Pancreas (tissue), 10 donors: Measurements from ENCODE around the gene SLC5A6. TPM values are rescaled to one million over a fixed set of nuclear protein-coding genes. Genes with fewer than 3 reads are reported as not detected.

Experiments used
- ATAC-seq, 4 donors: fragments of 200-7000 bp; cut with Tn5 transposase; one replicate each; pipeline versions ENCODE4 v1.8.0 to v1.9.1; 2020; ENCODE audit warnings: mild to moderate bottlenecking in 4 of 4, moderate library complexity in 4 of 4
- DNase-seq, 6 donors: peaks; one replicate each; pipeline ENCODE4 v3.0.0-alpha.2; 2020
- FAIRE-seq: peaks from 2 replicates; lab custom pipeline; 2012; peaks lifted over from hg19 to GRCh38; lab: Jason Lieb, UNC
- H3K27ac ChIP-seq, 4 donors: fragments of 200-600 bp; sonication (generic); 1 replicate in 3 of 4; 2 replicates in 1 of 4; pipeline versions ENCODE4 v1.5.0 to v1.8.0; 2020
- H3K27me3 ChIP-seq, 4 donors: fragments of 200-600 bp; one replicate each; pipeline ENCODE4 v1.8.0; 2021
- H3K36me3 ChIP-seq, 3 donors: fragments of 200-600 bp; sonication (generic) in 1 of 3; one replicate each; pipeline versions ENCODE4 v1.5.0 to v1.8.0; 2020 to 2021
- H3K4me1 ChIP-seq, 3 donors: fragments of 200-600 bp; one replicate each; pipeline ENCODE4 v1.8.0; 2021
- H3K4me3 ChIP-seq, 4 donors: fragments of 200-600 bp; sonication (generic) in 2 of 4; one replicate each; pipeline versions ENCODE4 v1.5.0 to v1.8.0; 2020 to 2021
- H3K9me3 ChIP-seq, 4 donors: fragments of 200-600 bp; one replicate each; pipeline ENCODE4 v1.8.0; 2021
- CTCF ChIP-seq, 4 donors: fragments of 200-600 bp; sonication (generic) in 3 of 4; IDR thresholded peaks; one replicate each; pipeline versions ENCODE4 v1.5.0 to v1.8.0; 2021; ENCODE audit warnings: antibody characterized with exemption in 4 of 4
- WGBS, 2 donors: extraction: QIAGEN DNeasy Blood & Tissue Kit; methylation state at CpG; one replicate each; pipeline ENCODE4 v1.1.7; 2013; 5-methylcytosine and 5-hydroxymethylcytosine counted together
- intact Hi-C, 3 donors: fragments of 100-400 bp; cut with DNase I; formaldehyde crosslinking; loops; one replicate each; pipeline versions ENCODE4 v1.11.1 to v1.14.2; 2022
- polyA plus RNA-seq, 2 donors: library from polyadenylated mRNA; stranded (reverse); fragments of 200-250 nt; gene quantifications; one replicate each; pipeline ENCODE4 v1.2.3, GENCODE V29; 2013
- total RNA-seq, 6 donors: library from RNA; stranded (reverse); fragmentation: NEBNext Ultra II Directional in 4 of 6; extraction: Animal tissue kit (Norgen Biotek cat#: 25700) in 4 of 6; gene quantifications; one replicate each; pipeline versions ENCODE4 v1.2.1 to v1.2.4, GENCODE V29; 2021 to 2023
- donor health status: healthy with polysubstance abuse.
- donor health status: DM: no; HTN: no; CAD: no; lungs with moderate emphysema.
- donor health status: DM: no; HTN: no; CAD: no.
- donor health status: control.
- donor health status: control.
- donor health status: Bipolar disorder and iron deficiency.
- donor health status: DM: yes; HTN: yes; CAD: no.
- donor health status: DM: no; HTN: no; CAD: no.
- donor health status: DM: no; HTN: no; CAD: no.
- donor health status: DM: yes; HTN: yes; CAD: no.

Gene SLC5A6
- total and polyA plus RNA-seq, 8 donors: 8.3 to 15.3 (median 14.7) TPM

- no peak for ATAC-seq
- no peaks in the 10 kb centered on the region for H3K4me1 ChIP-seq
- H3K9me3 ChIP-seq: no peaks in the 10 kb centered on the region
- H3K36me3 ChIP-seq: peaks cover 4 to 73% (median 38%) of the 10 kb centered on the region in 3 donors
- no peak for TF ChIP-seq CTCF (IDR thresholded peaks at IDR 0.05)
- intact Hi-C loops: no loop called here
- H3K27me3 ChIP-seq: no peaks in the 10 kb centered on the region
- no peak overlapping the region for H3K4me3 ChIP-seq
- peak in 1 of 6 donors; percentile 18 for DNase-seq
- 90 to 96% methylated on average over 9 of the region's 9 CpGs for WGBS, 2 donors
- no peak for FAIRE-seq
- H3K27ac ChIP-seq: no peak overlapping the region
Observed at GRCh38 chr2:27240406-27240805, 28.3 kb upstream of the SLC5A6 start.

DNA sequence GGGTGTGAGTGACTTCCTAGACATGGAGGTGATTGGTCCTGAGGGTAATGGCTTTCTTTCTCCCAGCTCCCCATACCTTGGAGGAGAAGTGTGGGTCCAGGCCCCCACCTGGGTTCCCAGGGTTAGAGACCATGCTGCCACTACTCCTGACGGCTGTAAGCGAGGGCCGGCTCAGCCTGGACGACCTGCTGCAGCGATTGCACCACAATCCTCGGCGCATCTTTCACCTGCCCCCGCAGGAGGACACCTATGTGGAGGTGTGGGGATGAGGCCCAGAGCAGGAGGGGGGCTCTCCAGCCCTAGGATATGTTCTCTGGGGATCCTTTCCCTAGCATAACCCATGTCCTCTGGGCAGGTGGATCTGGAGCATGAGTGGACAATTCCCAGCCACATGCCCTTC lies 26.9 kb upstream of the SLC5A6 start:
- intact Hi-C loops: no loop called here
- H3K36me3 ChIP-seq: peaks cover 8 to 87% (median 45%) of the 10 kb centered on the region in 3 donors
- FAIRE-seq: no peak

DNA sequence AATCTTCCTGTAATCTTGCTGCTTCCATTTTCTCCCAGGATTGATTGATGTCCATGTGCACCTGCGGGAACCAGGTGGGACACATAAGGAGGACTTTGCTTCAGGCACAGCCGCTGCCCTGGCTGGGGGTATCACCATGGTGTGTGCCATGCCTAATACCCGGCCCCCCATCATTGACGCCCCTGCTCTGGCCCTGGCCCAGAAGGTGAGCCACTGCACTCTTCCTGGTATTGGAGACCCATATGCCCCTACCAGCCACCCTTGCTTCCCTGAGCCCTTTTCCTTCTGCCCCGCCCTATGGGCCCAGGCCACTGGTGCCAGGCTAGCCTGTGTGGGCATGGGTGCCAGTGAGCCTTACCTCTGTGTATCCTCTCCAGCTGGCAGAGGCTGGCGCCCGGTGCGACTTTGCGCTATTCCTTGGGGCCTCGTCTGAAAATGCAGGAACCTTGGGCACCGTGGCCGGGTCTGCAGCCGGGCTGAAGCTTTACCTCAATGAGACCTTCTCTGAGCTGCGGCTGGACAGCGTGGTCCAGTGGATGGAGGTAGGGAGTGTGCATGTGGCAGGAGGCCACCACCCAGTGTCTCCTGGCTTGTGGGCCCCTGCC lies 25.4 kb upstream of the SLC5A6 start:
- no peak for DNase-seq
- Histone ChIP-seq H3K4me1 (no peaks in the 10 kb centered on the region), H3K4me3 (no peak overlapping the region), H3K27me3 (no peaks in the 10 kb centered on the region), H3K9me3 (no peaks in the 10 kb centered on the region), H3K27ac (no peak overlapping the region), H3K36me3 (peaks cover 8 to 91% (median 53%) of the 10 kb centered on the region in 3 donors)
- no peak for ATAC-seq
- no peak for TF ChIP-seq CTCF (IDR thresholded peaks at IDR 0.05)
- intact Hi-C loops: no loop called here
- 93 to 97% methylated on average over 15 of the region's 15 CpGs for WGBS, 2 donors
- FAIRE-seq: no peak

More for the DNA sequence above, 26.9 kb upstream of the SLC5A6 start:
- DNase-seq: peak in 1 of 6 donors; percentile 32
- Histone ChIP-seq H3K27me3 (no peaks in the 10 kb centered on the region), H3K4me1 (no peaks in the 10 kb centered on the region), H3K4me3 (no peak overlapping the region), H3K27ac (no peak overlapping the region), H3K9me3 (no peaks in the 10 kb centered on the region)
- TF ChIP-seq CTCF (IDR thresholded peaks at IDR 0.05): no peak
- ATAC-seq: no peak
- WGBS, 2 donors: 92 to 94% methylated on average over 8 of the region's 8 CpGs

GRCh38 chr2:27236626-27237025 lies 24.6 kb upstream of the SLC5A6 start:
- no peaks in the 10 kb centered on the region for H3K9me3 ChIP-seq
- intact Hi-C loops: no loop called here
- ATAC-seq (no peak), FAIRE-seq (no peak), DNase-seq (no peak)
- TF ChIP-seq CTCF (IDR thresholded peaks at IDR 0.05): no peak
- no peaks in the 10 kb centered on the region for H3K4me1 ChIP-seq
- H3K36me3 ChIP-seq: peaks cover 12 to 91% (median 60%) of the 10 kb centered on the region in 3 donors
- 92 to 98% methylated on average over 3 of the region's 3 CpGs for WGBS, 2 donors
- H3K27me3 ChIP-seq: no peaks in the 10 kb centered on the region
- no peak overlapping the region for H3K27ac ChIP-seq
- no peak overlapping the region for H3K4me3 ChIP-seq

DNA sequence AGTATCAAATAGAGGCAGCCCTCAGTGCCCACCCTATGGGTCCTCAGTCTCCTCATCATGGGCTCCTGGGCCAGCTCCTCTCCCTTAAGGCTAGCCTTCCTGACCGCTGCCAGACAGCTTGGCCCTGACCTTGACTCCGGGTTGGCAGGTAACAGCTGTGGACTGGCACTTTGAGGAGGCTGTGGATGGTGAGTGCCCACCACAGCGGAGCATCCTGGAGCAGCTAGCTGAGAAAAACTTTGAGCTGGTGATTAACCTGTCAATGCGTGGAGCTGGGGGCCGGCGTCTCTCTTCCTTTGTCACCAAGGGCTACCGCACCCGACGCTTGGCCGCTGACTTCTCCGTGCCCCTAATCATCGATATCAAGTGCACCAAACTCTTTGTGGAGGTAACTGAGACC lies 24.1 kb upstream of the SLC5A6 start:
- ATAC-seq: no peak
- DNase-seq: no peak
- H3K36me3 ChIP-seq: peaks cover 15 to 93% (median 62%) of the 10 kb centered on the region in 3 donors
- no peaks in the 10 kb centered on the region for H3K9me3 ChIP-seq
- 89 to 91% methylated on average over 12 of the region's 12 CpGs for WGBS, 2 donors
- no peak for TF ChIP-seq CTCF (IDR thresholded peaks at IDR 0.05)
- no peaks in the 10 kb centered on the region for H3K4me1 ChIP-seq
- intact Hi-C loops: no loop called here
- no peak overlapping the region for H3K4me3 ChIP-seq
- no peak for FAIRE-seq
- no peaks in the 10 kb centered on the region for H3K27me3 ChIP-seq
- no peak overlapping the region for H3K27ac ChIP-seq
